Choroid plexus epithelial cell (primary cell): ENCODE measurements around the gene PTMA.
"Not testable (repeated sequence)": the region's sequence is repeated elsewhere in the genome, so short reads cannot be mapped to it uniquely, and the experiment has no call there.

Experiments
- DNase-seq: peaks from one replicate; pipeline ENCODE4 v3.0.0-alpha.2; 2010; ENCODE audit warnings: low read depth
- H3K4me3 ChIP-seq: 2 replicates; pipeline ENCODE4 v1.5.1; 2011; ENCODE audit warnings: low read depth, mild to moderate bottlenecking, control low read depth, low read length, moderate library complexity
- TF ChIP-seq, protein P1 (sequence below): conservative IDR thresholded peaks from 2 replicates; pipeline ENCODE4 v1.5.1; 2011; ENCODE audit warnings: low read depth, mild to moderate bottlenecking, control low read depth, inconsistent platforms, low read length, moderate library complexity

PTMA gene

DNA sequence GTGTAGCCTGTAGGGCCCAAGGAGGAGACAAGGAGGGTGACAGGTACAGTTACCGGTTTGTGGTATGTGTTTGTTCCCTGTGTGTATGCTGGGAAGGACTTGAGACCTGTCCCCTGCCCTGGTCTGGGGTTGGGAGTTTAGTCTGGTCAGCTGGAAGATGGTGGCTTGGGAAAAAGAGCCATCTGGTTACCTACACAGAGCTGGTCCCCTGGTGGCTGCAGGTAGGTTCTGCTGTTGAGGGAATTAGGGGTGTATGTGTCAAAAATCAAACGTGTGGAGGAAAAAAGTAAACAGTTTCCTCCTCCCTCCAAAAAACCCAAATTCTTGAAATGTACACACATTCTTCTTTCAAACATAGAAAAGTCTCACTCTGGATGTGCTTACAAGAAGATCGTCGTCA is 24.3 kb downstream of the PTMA start:
- no peak for DNase-seq
- TF ChIP-seq, protein P1, sequence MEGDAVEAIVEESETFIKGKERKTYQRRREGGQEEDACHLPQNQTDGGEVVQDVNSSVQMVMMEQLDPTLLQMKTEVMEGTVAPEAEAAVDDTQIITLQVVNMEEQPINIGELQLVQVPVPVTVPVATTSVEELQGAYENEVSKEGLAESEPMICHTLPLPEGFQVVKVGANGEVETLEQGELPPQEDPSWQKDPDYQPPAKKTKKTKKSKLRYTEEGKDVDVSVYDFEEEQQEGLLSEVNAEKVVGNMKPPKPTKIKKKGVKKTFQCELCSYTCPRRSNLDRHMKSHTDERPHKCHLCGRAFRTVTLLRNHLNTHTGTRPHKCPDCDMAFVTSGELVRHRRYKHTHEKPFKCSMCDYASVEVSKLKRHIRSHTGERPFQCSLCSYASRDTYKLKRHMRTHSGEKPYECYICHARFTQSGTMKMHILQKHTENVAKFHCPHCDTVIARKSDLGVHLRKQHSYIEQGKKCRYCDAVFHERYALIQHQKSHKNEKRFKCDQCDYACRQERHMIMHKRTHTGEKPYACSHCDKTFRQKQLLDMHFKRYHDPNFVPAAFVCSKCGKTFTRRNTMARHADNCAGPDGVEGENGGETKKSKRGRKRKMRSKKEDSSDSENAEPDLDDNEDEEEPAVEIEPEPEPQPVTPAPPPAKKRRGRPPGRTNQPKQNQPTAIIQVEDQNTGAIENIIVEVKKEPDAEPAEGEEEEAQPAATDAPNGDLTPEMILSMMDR = peak; percentile 22
- H3K4me3 ChIP-seq = no peak overlapping the region

GRCh38 chr2:231737761-231738160 is 29.4 kb downstream of the PTMA start:
- TF ChIP-seq, protein P1 = no peak
- DNase-seq = no peak
- H3K4me3 ChIP-seq = no peak overlapping the region

DNA sequence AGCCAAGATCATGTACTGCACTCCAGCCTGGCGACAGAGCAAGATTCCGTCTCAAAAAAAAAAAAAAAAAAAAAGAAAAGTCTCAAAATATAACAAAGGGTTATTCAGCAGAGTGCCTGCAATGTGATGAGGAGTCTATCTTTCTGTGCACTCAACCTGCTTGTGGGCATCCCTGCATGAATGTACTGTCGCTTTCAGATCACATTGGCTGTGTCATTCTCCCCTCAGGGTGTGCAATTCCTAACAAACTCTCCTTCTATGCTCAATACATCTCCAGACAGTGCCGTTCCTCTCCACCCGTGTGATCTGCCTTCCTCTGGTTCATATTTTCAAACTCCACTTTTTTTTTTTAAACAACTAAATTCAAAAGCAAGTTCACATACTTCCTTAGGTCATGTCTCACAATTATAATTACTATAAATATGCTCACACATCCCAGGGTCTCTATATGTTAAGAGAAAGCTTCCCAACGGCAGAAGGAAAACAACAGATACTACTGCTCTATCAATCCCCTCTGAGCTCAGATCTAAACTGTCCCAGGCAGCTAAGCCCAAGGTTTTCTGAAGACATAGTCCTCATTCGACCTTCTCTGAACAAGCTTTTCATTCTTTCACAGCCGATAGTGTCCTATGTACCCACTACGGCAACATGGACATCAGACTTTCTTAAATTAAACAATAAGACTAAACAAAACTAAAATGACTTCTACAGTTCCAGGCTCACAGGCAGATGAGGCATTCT is 35.2 kb downstream of the PTMA start:
- DNase-seq = no peak
- no peak overlapping the region for H3K4me3 ChIP-seq
- TF ChIP-seq, protein P1 = no peak

DNA sequence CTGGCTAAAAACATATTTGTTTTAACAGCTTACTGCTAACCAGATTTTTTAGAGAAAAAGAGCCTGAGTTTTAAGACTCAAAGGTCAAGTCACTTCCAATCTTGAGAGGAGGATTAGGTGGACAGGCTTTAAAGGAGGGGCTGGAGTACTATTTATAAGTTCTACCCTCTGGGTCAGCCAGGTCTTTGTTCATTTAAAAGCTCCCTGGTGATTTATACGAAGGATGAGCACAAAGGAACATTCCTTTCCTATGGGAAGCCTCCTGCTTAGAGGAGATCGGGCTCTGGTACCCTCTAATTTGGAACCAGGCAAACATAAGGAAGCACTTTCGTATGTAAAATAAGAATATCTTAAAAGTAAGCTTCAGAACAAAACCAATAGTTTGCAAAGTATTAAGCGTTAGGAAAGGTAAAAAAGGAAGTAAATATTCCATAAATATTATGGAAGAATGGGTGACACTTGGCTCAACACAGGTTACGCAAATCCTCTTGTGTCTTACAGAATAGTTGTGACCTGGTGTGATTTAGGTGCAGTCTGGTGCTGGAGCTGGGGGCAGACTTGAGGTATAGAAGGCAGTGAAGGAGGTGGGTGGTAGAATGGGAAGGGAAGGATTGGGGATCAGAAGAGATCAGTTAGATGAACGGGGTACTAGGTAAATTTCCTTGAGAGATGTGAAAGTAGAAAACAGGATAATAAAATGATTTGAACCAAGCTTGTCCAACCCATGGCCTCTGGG is 37.1 kb downstream of the PTMA start:
- DNase-seq = no peak
- TF ChIP-seq, protein P1 = no peak
- H3K4me3 ChIP-seq = no peak overlapping the region

- not testable (repeated sequence) for DNase-seq, H3K4me3 ChIP-seq
Measured at GRCh38 chr2:231748153-231748896, 40.0 kb downstream of the PTMA start.

- DNase-seq, H3K4me3 ChIP-seq: not testable (repeated sequence)
Measured at GRCh38 chr2:231749016-231749415, 40.7 kb downstream of the PTMA start.

DNA sequence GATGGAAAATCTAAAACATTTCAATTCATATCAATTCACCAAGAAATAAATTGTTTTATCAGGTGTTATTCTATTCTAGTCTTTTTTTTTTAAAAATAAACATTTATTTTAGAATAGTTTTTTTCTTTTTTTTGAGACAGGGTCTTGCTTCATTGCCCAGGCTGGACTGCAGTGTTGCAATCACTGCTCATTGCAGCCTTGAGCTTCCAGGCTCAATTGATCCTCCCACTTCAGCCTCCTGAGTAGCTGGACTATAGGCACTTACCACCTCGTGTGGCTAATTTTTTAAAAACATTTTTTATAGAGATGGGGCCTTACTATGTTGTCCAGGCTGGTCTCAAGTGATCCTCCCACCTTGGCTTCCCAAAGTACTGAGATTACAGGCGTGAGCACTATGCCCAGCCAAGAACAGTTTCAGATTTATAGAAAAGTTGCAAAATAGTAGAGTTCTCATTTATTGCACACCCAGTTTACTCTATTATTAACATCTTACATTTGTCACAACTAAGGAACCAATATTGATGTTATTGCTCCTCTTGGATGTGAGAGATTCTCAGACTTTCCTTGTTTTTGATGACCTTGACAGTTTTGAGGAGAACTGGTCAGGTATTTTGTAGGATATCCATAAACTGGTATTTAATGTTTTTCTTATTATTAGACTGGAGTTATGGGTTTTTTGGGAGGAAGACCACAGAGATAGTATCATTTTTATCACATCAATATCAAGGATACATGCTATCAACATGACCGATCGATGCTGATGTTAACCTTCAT is 42.9 kb downstream of the PTMA start:
- TF ChIP-seq, protein P1 = no peak
- H3K4me3 ChIP-seq = no peak overlapping the region
- DNase-seq = no peak
